SK-N-SH (cell line): Measurements from ENCODE around the gene SEPTIN11. TPM values are rescaled to one million over a fixed set of nuclear protein-coding genes. Genes with fewer than 3 reads are reported as not detected.
A peak's percentile ranks its signal among the peaks of the same experiment; 100 is the strongest.

Experiments used
- CTCF ChIA-PET: fragments of 300-600, 350-600 bp; formaldehyde crosslinking; extraction: SDS; loops from one replicate; lab custom pipeline; 2021; lab: Yijun Ruan, JAX
- POLR2A ChIA-PET: fragments of 350-600 bp; sonication (Branson Sonifier 250); formaldehyde crosslinking; extraction: SDS; loops from one replicate; lab custom pipeline; 2020; ENCODE audit warnings: antibody characterized with exemption, inconsistent platforms; lab: Yijun Ruan, JAX
- DNase-seq: peaks from one replicate; pipeline ENCODE4 v3.0.0; 2012
- H2AFZ ChIP-seq: fragments of 200-600 bp; sonication (generic); 2 replicates; pipeline ENCODE4 v1.8.1; 2016; ENCODE audit warnings: antibody characterized with exemption, mild to moderate bottlenecking, low read depth
- H3F3A ChIP-seq: fragments of 200-600 bp; sonication (generic); replicated peaks from 2 replicates; pipeline ENCODE3; 2016; ENCODE audit warnings: antibody characterized with exemption, mild to moderate bottlenecking; ENCODE audit not compliant: insufficient read depth
- H3K27ac ChIP-seq, 2 experiments: fragments of 200-500 bp in 1 of 2; fragments of 200-600 bp in 1 of 2; sonication (Bioruptor generic) in 1 of 2; sonication (generic), shearing (Covaris generic) in 1 of 2; 2 replicates each; pipeline versions ENCODE4 v1.5.1 to v1.6.1; 2014 to 2016; ENCODE audit warnings: low read depth in 2 of 2, inconsistent platforms in 1 of 2, low read length in 1 of 2, mild to moderate bottlenecking in 1 of 2, mixed read lengths in 1 of 2
- H3K27me3 ChIP-seq: fragments of 200-600 bp; sonication (generic), shearing (Covaris generic); 2 replicates; pipeline ENCODE4 v1.6.1; 2016; ENCODE audit warnings: mixed run types; ENCODE audit not compliant: insufficient read depth
- H3K36me3 ChIP-seq, 2 experiments: fragments of 200-500 bp in 1 of 2; fragments of 200-600 bp in 1 of 2; sonication (Bioruptor generic) in 1 of 2; sonication (generic) in 1 of 2; replicated peaks in 1 of 2; 2 replicates each; pipeline versions ENCODE3 to v1.5.1; 2014 to 2016; ENCODE audit warnings: low read length in 1 of 2, mild to moderate bottlenecking in 1 of 2; ENCODE audit not compliant: insufficient read depth in 2 of 2, control insufficient read depth in 1 of 2
- H3K4me1 ChIP-seq, 2 experiments: fragments of 200-500 bp in 1 of 2; fragments of 200-600 bp in 1 of 2; sonication (Bioruptor generic) in 1 of 2; sonication (generic), shearing (Covaris generic) in 1 of 2; 2 replicates each; pipeline versions ENCODE4 v1.5.1 to v1.6.1; 2014 to 2016; ENCODE audit warnings: low read depth in 1 of 2, low read length in 1 of 2, mixed run types in 1 of 2; ENCODE audit not compliant: insufficient read depth in 2 of 2, control insufficient read depth in 1 of 2
- H3K4me2 ChIP-seq: fragments of 200-600 bp; sonication (generic), shearing (Covaris generic); 2 replicates; pipeline ENCODE4 v1.6.1; 2017; ENCODE audit warnings: mixed run types
- H3K4me3 ChIP-seq, 2 experiments: fragments of 200-500 bp in 1 of 2; fragments of 200-600 bp in 1 of 2; sonication (Bioruptor generic) in 1 of 2; sonication (generic), shearing (Covaris generic) in 1 of 2; 2 replicates each; pipeline versions ENCODE4 v1.5.1 to v1.8.1; 2014 to 2016; ENCODE audit warnings: low read depth in 2 of 2, inconsistent platforms in 1 of 2, low read length in 1 of 2, mild to moderate bottlenecking in 1 of 2, mixed read lengths in 1 of 2, moderate library complexity in 1 of 2
- H3K79me2 ChIP-seq: fragments of 200-600 bp; sonication (generic); 2 replicates; pipeline ENCODE4 v1.8.1; 2017; ENCODE audit warnings: mild to moderate bottlenecking; ENCODE audit not compliant: insufficient read depth
- H3K9ac ChIP-seq: fragments of 200-600 bp; sonication (generic); 2 replicates; pipeline ENCODE4 v1.6.1; 2017; ENCODE audit warnings: mixed run types
- H3K9me2 ChIP-seq: fragments of 200-600 bp; sonication (generic); 2 replicates; pipeline ENCODE4 v1.6.1; 2017; ENCODE audit warnings: mixed run types
- H3K9me3 ChIP-seq: fragments of 200-600 bp; sonication (generic); 2 replicates; pipeline ENCODE4 v1.6.1; 2017; ENCODE audit warnings: mixed run types, mild to moderate bottlenecking, moderate library complexity
- H4K20me1 ChIP-seq: fragments of 200-600 bp; sonication (generic); 2 replicates; pipeline ENCODE4 v1.6.1; 2017; ENCODE audit warnings: mild to moderate bottlenecking, mixed run types; ENCODE audit not compliant: insufficient read depth
- CHD2 ChIP-seq: fragments of 150-350 bp; IDR thresholded peaks from 2 replicates; pipeline ENCODE4 v1.6.1; 2018; ENCODE audit warnings: low read length; ENCODE audit not compliant: partially characterized antibody
- ELF1 ChIP-seq: IDR thresholded peaks from 2 replicates; pipeline ENCODE4 v1.4.0; 2012
- EP300 ChIP-seq, 2 experiments: IDR thresholded peaks; 2 replicates each; pipeline versions ENCODE4 v1.4.0 to v1.6.1; 2012; ENCODE audit warnings: borderline replicate concordance in 1 of 2, low read depth in 1 of 2, low read length in 1 of 2
- EZH2phosphoT487 ChIP-seq: fragments of 200-600 bp; sonication (generic); IDR thresholded peaks from 2 replicates; pipeline ENCODE4 v1.6.1; 2017; ENCODE audit warnings: low read depth, mixed run types, mild to moderate bottlenecking, antibody characterized with exemption, moderate library complexity, borderline replicate concordance
- FOSL2 ChIP-seq: IDR thresholded peaks from 2 replicates; pipeline ENCODE4 v1.4.0; 2012; ENCODE audit warnings: low read depth, mild to moderate bottlenecking, moderate library complexity, borderline replicate concordance
- FOXJ3 ChIP-seq: sonication (generic); formaldehyde crosslinking; IDR thresholded peaks from 2 replicates; pipeline ENCODE4 v1.5.1; 2020; ENCODE audit warnings: mild to moderate bottlenecking, missing genetic modification reagents
- GATA2 ChIP-seq: sonication (generic); formaldehyde crosslinking; IDR thresholded peaks from 2 replicates; pipeline ENCODE4 v1.5.0; 2020; ENCODE audit warnings: mild to moderate bottlenecking, missing genetic modification reagents
- IRF3 ChIP-seq: fragments of 150-350 bp; IDR thresholded peaks from 2 replicates; pipeline ENCODE4 v1.6.1; 2016; ENCODE audit warnings: mild to moderate bottlenecking, low read depth, low read length
- NRF1 ChIP-seq: IDR thresholded peaks from 2 replicates; pipeline ENCODE4 v1.6.1; 2012; ENCODE audit warnings: low read depth, mild to moderate bottlenecking, low read length
- POLR2AphosphoS5 ChIP-seq: IDR thresholded peaks from 2 replicates; pipeline ENCODE4 v1.6.1; 2012; ENCODE audit warnings: low read depth, low read length
- REST ChIP-seq: IDR thresholded peaks from 2 replicates; pipeline ENCODE4 v1.6.1; 2012; ENCODE audit warnings: mild to moderate bottlenecking, low read depth, low read length, moderate library complexity
- TCF12 ChIP-seq: IDR thresholded peaks from 2 replicates; pipeline ENCODE4 v1.4.0; 2012
- USF2 ChIP-seq: fragments of 150-350 bp; IDR thresholded peaks from 2 replicates; pipeline ENCODE4 v1.6.1; 2017; ENCODE audit warnings: antibody characterized with exemption, low read length, low read depth, borderline replicate concordance
- WGBS: methylation state at CpG from one replicate; pipeline ENCODE4 v1.1.6; 2017; ENCODE audit warnings: low lambda C conversion rate; 5-methylcytosine and 5-hydroxymethylcytosine counted together
- polyA plus RNA-seq, 3 experiments: library from polyadenylated mRNA; depleted of rRNA; stranded (reverse); fragments of >200 nt; gene quantifications; 2 replicates each; pipeline ENCODE4 v1.2.3, GENCODE V29; 2012

The SEPTIN11 gene
- polyA plus RNA-seq, 1 of the 3 experiments (the other 2 are of a cell fraction) = 47.4 TPM

- Histone ChIP-seq H3K4me1 (peaks cover 0 to 14% of the 10 kb centered on the region in 2 experiments; a peak in 2 of 4 replicates), H3K79me2 (peaks cover 76% of the 10 kb centered on the region), H3K4me2 (peak overlapping the region; percentile 90), H3K9me3 (no peaks in the 10 kb centered on the region), H3K36me3 (peaks cover 0 to 16% of the 10 kb centered on the region in 2 experiments), H3K9me2 (no peaks in the 10 kb centered on the region), H3K27ac (no peak overlapping the region), H2AFZ (no peak overlapping the region), H4K20me1 (peaks cover 12% of the 10 kb centered on the region), H3K27me3 (no peaks in the 10 kb centered on the region), H3K4me3 (peak overlapping the region in 1 of 2 experiments; percentile 94; a peak in 2 of 4 replicates), H3F3A (peaks cover 6% of the 10 kb centered on the region), H3K9ac (no peak overlapping the region)
- ChIA-PET CTCF (no interaction called here), POLR2A (no interaction called here)
- WGBS = 87% methylated on average over 2 of the region's 2 CpGs
- TF ChIP-seq EP300 (IDR thresholded peaks at IDR 0.05; ENCODE audit: borderline replicate concordance in 1 of 2, low read depth in 1 of 2, low read length in 1 of 2) (no peak), IRF3 (no peak), GATA2 (CRISPR knock-in tag) (no peak), USF2 (no peak), FOXJ3 (CRISPR knock-in tag) (no peak), TCF12 (no peak), POLR2AphosphoS5 (no peak), ELF1 (no peak), CHD2 (no peak), REST (no peak), EZH2phosphoT487 (no peak), FOSL2 (no peak), NRF1 (no peak)
- DNase-seq = no peak
These were observed 2.2 kb upstream of the SEPTIN11 start for GRCh38 chr4:76947369-76947768.
